Right ventricle myocardium superior (tissue), 1 donor: ENCODE results near the gene UBE2S. TPM values are rescaled to one million over a fixed set of nuclear protein-coding genes. Genes with fewer than 3 reads are reported as not detected.

ENCODE experiments used
- ATAC-seq: fragments of 200-7000 bp; cut with Tn5 transposase; one replicate; pipeline ENCODE4 v1.9.1; 2020; ENCODE audit warnings: mild to moderate bottlenecking; ENCODE audit not compliant: poor library complexity
- DNase-seq: peaks from one replicate; pipeline ENCODE4 v3.0.0-alpha.2; 2020
- intact Hi-C: fragments of 100-400 bp; cut with DNase I; formaldehyde crosslinking; loops from one replicate; pipeline ENCODE4 v1.11.2; 2022
- total RNA-seq: library from RNA; stranded (reverse); fragmentation: NEBNext Ultra II Directional; extraction: Animal tissue kit (Norgen Biotek cat#: 25700); gene quantifications from one replicate; pipeline ENCODE4 v1.2.1, GENCODE V29; 2021
- donor health status: DM: no; HTN: yes; CAD: no; lungs with severe emphysema.

The UBE2S gene
- total RNA-seq, 1 donor from 2014 or later, result 22.6 TPM

- DNase-seq (no peak), ATAC-seq (no peak)
- intact Hi-C loops, result no loop called here
These were observed 34.1 kb downstream of the UBE2S start for GRCh38 chr19:55373306-55373992.

GRCh38 chr19:55372316-55373081 lies 35.1 kb downstream of the UBE2S start:
- no peak for DNase-seq
- intact Hi-C loops, result no loop called here
- ATAC-seq, result no peak

GRCh38 chr19:55370305-55370988 lies 37.1 kb downstream of the UBE2S start, which contains the start of gene IL11:
Gene IL11 (minus strand): TSS chr19:55370463. CDS start chr19:55370310, 153 bp downstream.
- no peak for ATAC-seq
- no peak for DNase-seq
- intact Hi-C loops, result no loop called here

GRCh38 chr19:55369653-55370304 lies 37.8 kb downstream of the UBE2S start:
- intact Hi-C loops, result no loop called here
- no peak for ATAC-seq
- no peak for DNase-seq

- no peak for DNase-seq
- ATAC-seq, result peak; percentile 34
These were observed 38.7 kb downstream of the UBE2S start for GRCh38 chr19:55368701-55369563.

GRCh38 chr19:55368106-55368505 lies 39.5 kb downstream of the UBE2S start:
- intact Hi-C loops, result no loop called here
- no peak for DNase-seq
- no peak for ATAC-seq

More at GRCh38 chr19:55368701-55369563, 38.7 kb downstream of the UBE2S start:
- intact Hi-C loops, result no loop called here

GRCh38 chr19:55366790-55367189 lies 40.8 kb downstream of the UBE2S start:
- intact Hi-C loops, result no loop called here
- DNase-seq (no peak), ATAC-seq (no peak)

- DNase-seq, result no peak
- intact Hi-C loops, result no loop called here
- no peak for ATAC-seq
These were observed 41.6 kb downstream of the UBE2S start for GRCh38 chr19:55365964-55366363.

- no peak for ATAC-seq
- intact Hi-C loops, result no loop called here
- DNase-seq, result no peak
These were observed 42.3 kb downstream of the UBE2S start for GRCh38 chr19:55365245-55365644.

GRCh38 chr19:55362990-55363716 lies 44.4 kb downstream of the UBE2S start, which contains the start of gene GARIN5B:
Gene GARIN5B (minus strand): TSS chr19:55363260. CDS start chr19:55363066, 194 bp downstream.
- no peak for DNase-seq
- intact Hi-C loops, result no loop called here
- no peak for ATAC-seq

- DNase-seq (no peak), ATAC-seq (no peak)
- intact Hi-C loops, result no loop called here
These were observed 45.2 kb downstream of the UBE2S start for GRCh38 chr19:55362174-55362989.

GRCh38 chr19:55360902-55361301 lies 46.7 kb downstream of the UBE2S start:
- intact Hi-C loops, result no loop called here
- no peak for ATAC-seq
- no peak for DNase-seq

GRCh38 chr19:55358943-55359908 lies 48.4 kb downstream of the UBE2S start:
- intact Hi-C loops, result no loop called here
- ATAC-seq, result no peak
- DNase-seq, result no peak

GRCh38 chr19:55358493-55358892 lies 49.1 kb downstream of the UBE2S start:
- no peak for ATAC-seq

GRCh38 chr19:55355213-55355821 lies 52.3 kb downstream of the UBE2S start:
- intact Hi-C loops, result no loop called here
- no peak for DNase-seq
- ATAC-seq, result no peak

More at GRCh38 chr19:55358493-55358892, 49.1 kb downstream of the UBE2S start:
- intact Hi-C loops, result no loop called here
- DNase-seq, result no peak
